ENCODE measurements around the gene ENDOV. TPM values are rescaled to one million over a fixed set of nuclear protein-coding genes. Genes with fewer than 3 reads are reported as not detected.

Gene ENDOV
- total RNA-seq, 1 donor from 2014 or later = 28.1 TPM

DNA sequence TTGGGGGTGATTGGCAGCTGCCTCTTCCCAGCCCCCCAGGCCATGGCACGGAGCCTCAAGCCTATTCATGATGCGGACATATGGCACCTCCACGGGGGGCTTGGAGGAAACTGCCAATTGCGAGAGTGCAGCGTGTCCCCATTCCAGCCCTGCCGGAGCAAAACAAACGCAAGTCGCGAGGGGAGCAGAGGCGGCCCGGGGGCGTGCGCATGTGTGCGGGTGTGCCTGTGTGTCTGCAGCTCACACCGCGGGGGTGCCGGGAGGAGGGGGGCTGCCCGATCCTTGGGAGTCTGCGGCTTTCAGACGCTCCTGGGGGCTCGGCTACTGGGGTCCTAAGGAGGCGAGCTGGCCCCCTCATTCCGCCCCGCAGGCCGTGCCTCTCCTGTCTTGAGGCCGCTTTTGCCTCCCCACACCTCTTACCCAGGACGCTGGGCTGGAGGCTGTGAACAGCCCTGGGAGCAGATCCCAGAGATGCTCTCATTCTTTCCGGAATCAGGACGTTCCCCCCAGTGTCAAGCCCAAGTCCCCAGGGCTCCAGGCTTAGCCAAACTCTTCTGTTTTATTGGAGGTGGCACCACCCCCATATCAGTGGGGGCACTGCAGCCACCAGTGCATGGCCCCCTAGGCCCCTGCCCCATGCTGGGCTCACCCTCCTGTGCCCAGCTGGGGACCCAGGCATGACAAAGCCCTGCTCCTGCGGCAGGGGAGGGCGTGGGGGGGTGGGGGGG lies 29.1 kb downstream of the ENDOV start:
- no peak overlapping the region for H3K4me3 Mint-ChIP-seq
- no peak for DNase-seq
- H3K27ac Mint-ChIP-seq = no peak overlapping the region
- H3K4me1 Mint-ChIP-seq = no peaks in the 10 kb centered on the region
- ChIA-PET CTCF (no interaction called here), POLR2A (no interaction called here)
- TF ChIP-seq, protein P1, sequence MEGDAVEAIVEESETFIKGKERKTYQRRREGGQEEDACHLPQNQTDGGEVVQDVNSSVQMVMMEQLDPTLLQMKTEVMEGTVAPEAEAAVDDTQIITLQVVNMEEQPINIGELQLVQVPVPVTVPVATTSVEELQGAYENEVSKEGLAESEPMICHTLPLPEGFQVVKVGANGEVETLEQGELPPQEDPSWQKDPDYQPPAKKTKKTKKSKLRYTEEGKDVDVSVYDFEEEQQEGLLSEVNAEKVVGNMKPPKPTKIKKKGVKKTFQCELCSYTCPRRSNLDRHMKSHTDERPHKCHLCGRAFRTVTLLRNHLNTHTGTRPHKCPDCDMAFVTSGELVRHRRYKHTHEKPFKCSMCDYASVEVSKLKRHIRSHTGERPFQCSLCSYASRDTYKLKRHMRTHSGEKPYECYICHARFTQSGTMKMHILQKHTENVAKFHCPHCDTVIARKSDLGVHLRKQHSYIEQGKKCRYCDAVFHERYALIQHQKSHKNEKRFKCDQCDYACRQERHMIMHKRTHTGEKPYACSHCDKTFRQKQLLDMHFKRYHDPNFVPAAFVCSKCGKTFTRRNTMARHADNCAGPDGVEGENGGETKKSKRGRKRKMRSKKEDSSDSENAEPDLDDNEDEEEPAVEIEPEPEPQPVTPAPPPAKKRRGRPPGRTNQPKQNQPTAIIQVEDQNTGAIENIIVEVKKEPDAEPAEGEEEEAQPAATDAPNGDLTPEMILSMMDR (IDR thresholded peaks at IDR 0.05) = no peak
- no peak for ATAC-seq (ENCODE audit: low read depth)
- intact Hi-C loops (cut with micrococcal nuclease) = no loop called here
- no peaks in the 10 kb centered on the region for H3K9me3 Mint-ChIP-seq
- H3K27me3 Mint-ChIP-seq = peaks cover 16% of the 10 kb centered on the region
- H3K36me3 Mint-ChIP-seq (ENCODE audit: low read depth) = no peaks in the 10 kb centered on the region

DNA sequence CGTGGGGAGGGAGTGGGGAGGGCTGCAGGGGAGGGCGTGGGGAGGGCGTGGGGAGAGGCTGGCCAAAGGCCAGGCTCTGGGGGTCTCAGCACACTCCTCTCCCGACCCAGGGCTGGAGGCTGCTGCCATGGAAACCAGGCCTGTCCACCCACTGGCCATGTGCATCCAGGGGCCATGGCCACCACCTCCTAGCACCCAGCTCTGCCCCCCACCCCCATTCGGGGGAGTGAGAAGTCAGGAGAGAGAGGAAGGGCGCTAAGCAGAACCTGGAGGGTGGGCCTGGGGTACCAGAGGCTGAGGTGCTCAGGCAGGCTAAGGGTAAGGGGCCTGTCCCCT lies 29.6 kb downstream of the ENDOV start:
- H3K36me3 Mint-ChIP-seq (ENCODE audit: low read depth) = no peaks in the 10 kb centered on the region
- CTCF ChIA-PET = no interaction called here
- peaks cover 16% of the 10 kb centered on the region for H3K27me3 Mint-ChIP-seq
- H3K27ac Mint-ChIP-seq = no peak overlapping the region
- DNase-seq = no peak
- no peak overlapping the region for H3K4me3 Mint-ChIP-seq
- H3K9me3 Mint-ChIP-seq = no peaks in the 10 kb centered on the region
- intact Hi-C loops (cut with micrococcal nuclease) = no loop called here
- no peaks in the 10 kb centered on the region for H3K4me1 Mint-ChIP-seq
- POLR2A ChIA-PET = no interaction called here
- ATAC-seq (ENCODE audit: low read depth) = no peak
- TF ChIP-seq, protein P1 (IDR thresholded peaks at IDR 0.05) = no peak

DNA sequence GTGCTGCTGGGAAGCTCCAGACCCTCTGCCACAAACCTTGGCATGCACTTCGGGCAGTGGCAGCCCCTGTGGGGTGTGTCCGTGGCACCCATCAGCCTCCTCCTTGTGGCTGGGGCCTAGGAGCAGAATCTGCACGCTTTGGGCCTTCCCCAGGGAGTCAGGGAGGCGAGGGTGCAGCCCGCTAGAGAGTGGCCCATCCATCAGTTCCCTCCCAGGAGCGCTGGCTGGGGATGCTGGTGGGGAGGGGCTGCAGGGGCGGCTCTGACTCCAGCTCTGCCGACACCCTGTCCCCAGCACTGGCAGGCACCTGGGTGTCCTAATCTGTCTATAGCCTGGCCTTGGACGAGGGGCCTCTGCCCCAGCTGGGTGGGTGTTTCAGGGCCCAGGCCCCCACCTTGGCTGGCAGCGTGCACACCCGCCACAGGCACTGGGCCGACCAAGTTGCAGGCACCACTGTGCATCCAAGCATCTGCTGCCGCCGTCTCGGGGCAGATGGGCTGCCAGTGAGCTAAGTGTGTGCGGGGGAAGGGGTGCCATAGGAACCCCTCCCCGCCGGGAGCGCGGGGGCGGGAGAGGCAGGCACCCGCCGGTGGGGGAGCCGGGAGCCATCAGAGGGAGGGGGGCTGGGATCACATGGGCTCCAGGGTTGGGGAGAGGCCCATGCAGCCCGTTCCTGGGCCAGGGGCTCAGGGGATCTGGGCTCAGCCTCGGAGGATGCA lies 30.2 kb downstream of the ENDOV start:
- ChIA-PET POLR2A (no interaction called here), CTCF (no interaction called here)
- H3K9me3 Mint-ChIP-seq = no peaks in the 10 kb centered on the region
- H3K4me3 Mint-ChIP-seq = no peak overlapping the region
- intact Hi-C loops (cut with micrococcal nuclease) = no loop called here
- no peaks in the 10 kb centered on the region for H3K36me3 Mint-ChIP-seq (ENCODE audit: low read depth)
- TF ChIP-seq, protein P1 (IDR thresholded peaks at IDR 0.05) = no peak
- H3K27me3 Mint-ChIP-seq = peaks cover 16% of the 10 kb centered on the region
- ATAC-seq (ENCODE audit: low read depth) = no peak
- H3K27ac Mint-ChIP-seq = no peak overlapping the region
- no peak for DNase-seq
- no peaks in the 10 kb centered on the region for H3K4me1 Mint-ChIP-seq

DNA sequence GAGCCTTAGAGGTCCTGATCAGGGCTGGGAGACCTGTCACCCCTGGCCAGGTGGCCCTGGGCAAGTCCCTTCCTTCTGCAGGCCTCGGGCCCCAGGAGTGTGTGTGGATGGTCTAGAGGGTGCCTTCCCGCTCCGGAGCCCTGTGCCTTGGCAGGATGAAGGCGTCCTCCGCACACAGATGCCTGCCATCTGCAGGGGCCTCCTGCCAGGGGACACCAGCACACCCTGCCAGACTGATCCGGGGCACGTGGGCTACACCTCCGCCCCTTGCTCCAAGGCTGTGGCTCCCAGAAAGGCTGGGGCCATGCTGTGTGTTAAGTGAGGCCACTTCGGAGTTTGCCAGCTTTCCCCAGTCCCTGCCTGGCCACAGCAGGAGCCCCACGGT lies 30.8 kb downstream of the ENDOV start:
- Mint-ChIP-seq H3K9me3 (no peaks in the 10 kb centered on the region), H3K27ac (no peak overlapping the region), H3K4me1 (no peaks in the 10 kb centered on the region), H3K36me3 (ENCODE audit: low read depth) (no peaks in the 10 kb centered on the region), H3K4me3 (no peak overlapping the region), H3K27me3 (peaks cover 12% of the 10 kb centered on the region)
- POLR2A ChIA-PET = no interaction called here
- CTCF ChIA-PET = no interaction called here
- no peak for DNase-seq
- no peak for ATAC-seq (ENCODE audit: low read depth)
- TF ChIP-seq, protein P1 (IDR thresholded peaks at IDR 0.05) = no peak
- intact Hi-C loops (cut with micrococcal nuclease) = no loop called here

DNA sequence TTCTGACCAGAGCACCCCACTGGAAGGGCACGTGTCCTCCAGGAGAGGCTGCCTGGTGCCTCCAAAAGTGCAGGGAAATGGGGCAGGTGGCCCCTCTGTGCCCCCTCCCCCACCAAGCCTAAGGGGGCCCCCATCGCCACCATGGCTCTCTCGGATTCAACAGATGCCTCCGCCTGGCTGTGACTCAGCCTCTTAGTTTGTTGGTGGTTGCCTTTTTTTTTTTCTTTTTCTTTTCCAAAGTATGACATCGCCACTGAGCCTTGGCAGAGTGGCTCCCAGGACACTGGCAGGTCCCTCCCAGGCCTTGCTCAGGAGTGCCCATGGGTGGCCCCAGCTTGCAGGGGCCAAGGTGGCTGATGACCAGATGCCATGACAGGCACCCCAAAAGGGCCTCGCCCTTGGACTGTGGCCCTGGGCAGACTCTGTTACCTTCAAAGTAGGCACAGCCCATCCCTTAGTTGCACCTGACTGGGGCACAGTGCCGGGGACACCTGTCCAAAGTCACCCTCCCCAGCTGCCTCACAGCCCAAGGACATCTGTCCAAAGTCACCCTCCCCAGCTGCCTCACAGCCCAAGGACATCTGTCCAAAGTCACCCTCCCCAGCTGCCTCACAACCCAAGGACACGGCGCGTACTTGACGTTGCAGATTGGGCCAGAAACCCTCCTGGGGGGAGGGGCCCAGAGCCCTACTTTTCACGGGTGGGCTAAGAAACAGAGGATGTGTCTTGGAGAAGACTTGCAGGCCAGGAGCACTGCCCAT lies 31.9 kb downstream of the ENDOV start:
- intact Hi-C loops (cut with micrococcal nuclease) = no loop called here
- no peak overlapping the region for H3K27ac Mint-ChIP-seq
- DNase-seq = no peak
- TF ChIP-seq, protein P1 (IDR thresholded peaks at IDR 0.05) = no peak
- CTCF ChIA-PET = no interaction called here
- H3K4me1 Mint-ChIP-seq = no peaks in the 10 kb centered on the region
- no peaks in the 10 kb centered on the region for H3K36me3 Mint-ChIP-seq (ENCODE audit: low read depth)
- no peak overlapping the region for H3K4me3 Mint-ChIP-seq
- POLR2A ChIA-PET = no interaction called here
- no peak for ATAC-seq (ENCODE audit: low read depth)
- no peaks in the 10 kb centered on the region for H3K9me3 Mint-ChIP-seq
- H3K27me3 Mint-ChIP-seq = peaks cover 9% of the 10 kb centered on the region

Measured in activated B cell treated with CpG ODN at 0.5 μM for 24 hours (primary cell).